BJ (cell line): ENCODE results near the gene STPG4. TPM values are rescaled to one million over a fixed set of nuclear protein-coding genes. Genes with fewer than 3 reads are reported as not detected.

Experiments used
- CTCF ChIA-PET: fragments of 350-600 bp; formaldehyde crosslinking; extraction: SDS; loops from one replicate; lab custom pipeline; 2021; ENCODE audit warnings: antibody characterized with exemption, inconsistent platforms; lab: Yijun Ruan, JAX
- POLR2A ChIA-PET: fragments of 300-600 bp; sonication (Branson Sonifier 250); formaldehyde crosslinking; extraction: SDS; loops from one replicate; lab custom pipeline; 2021; ENCODE audit warnings: antibody characterized with exemption; lab: Charles Lee
- DNase-seq: peaks from one replicate; pipeline ENCODE4 v3.0.0-alpha.2; 2011; ENCODE audit warnings: low read depth
- H3K27me3 ChIP-seq: 2 replicates; pipeline ENCODE4 v1.6.0; 2011; ENCODE audit warnings: low read length; ENCODE audit not compliant: control insufficient read depth, insufficient read depth
- H3K36me3 ChIP-seq: 2 replicates; pipeline ENCODE4 v1.5.1; 2011; ENCODE audit warnings: low read length; ENCODE audit not compliant: control insufficient read depth, insufficient read depth
- H3K4me3 ChIP-seq: 2 replicates; pipeline ENCODE4 v1.5.1; 2011; ENCODE audit warnings: low read depth, mild to moderate bottlenecking, control low read depth, low read length
- CTCF ChIP-seq: IDR thresholded peaks from 2 replicates; pipeline ENCODE4 v1.5.1; 2011; ENCODE audit warnings: low read depth, mild to moderate bottlenecking, control low read depth, inconsistent platforms, low read length, moderate library complexity; ENCODE audit not compliant: insufficient read depth
- polyA plus RNA-seq: library from polyadenylated mRNA; depleted of rRNA; stranded (reverse); fragments of >200 nt; gene quantifications from 2 replicates; pipeline ENCODE4 v1.2.3, GENCODE V29; 2011

STPG4 gene
- polyA plus RNA-seq, 1 experiment: 0.06 TPM

- H3K36me3 ChIP-seq: peaks cover 17% of the 10 kb centered on the region
- TF ChIP-seq CTCF: no peak
- H3K4me3 ChIP-seq: no peak overlapping the region
- no peak for DNase-seq
- no peaks in the 10 kb centered on the region for H3K27me3 ChIP-seq
- POLR2A ChIA-PET: no interaction called here
- CTCF ChIA-PET: interaction anchor here (0.6 to 1.6 kb wide), 4 partner anchors 14 to 88 kb away, joined by 3 to 4 read pairs (median 4); no protein-coding TSS in a partner anchor
These were observed 96.8 kb downstream of the STPG4 start for GRCh38 chr2:47058003-47058931.

GRCh38 chr2:47057687-47058002 is 97.5 kb downstream of the STPG4 start:
- no peak for DNase-seq
- no peaks in the 10 kb centered on the region for H3K27me3 ChIP-seq
- peaks cover 17% of the 10 kb centered on the region for H3K36me3 ChIP-seq
- no peak overlapping the region for H3K4me3 ChIP-seq
- TF ChIP-seq CTCF: no peak
- ChIA-PET CTCF (interaction anchor here (0.7 to 2.1 kb wide), 4 partner anchors 12 to 26 kb away, joined by 3 to 8 read pairs (median 4); no protein-coding TSS in a partner anchor), POLR2A (no interaction called here)

- TF ChIP-seq CTCF: no peak
- H3K4me3 ChIP-seq: no peak overlapping the region
- H3K36me3 ChIP-seq: peaks cover 23% of the 10 kb centered on the region
- no peaks in the 10 kb centered on the region for H3K27me3 ChIP-seq
- ChIA-PET CTCF (interaction anchor here (0.6 to 2.1 kb wide), 8 partner anchors 13 to 50 kb away, joined by 3 to 8 read pairs (median 4); no protein-coding TSS in a partner anchor), POLR2A (no interaction called here)
- no peak for DNase-seq
These were observed 98.0 kb downstream of the STPG4 start for GRCh38 chr2:47056868-47057686.

- no peak for TF ChIP-seq CTCF
- POLR2A ChIA-PET: interaction anchor here (0.7 kb wide), 1 partner anchor 142 kb away, joined by 4 read pairs; no protein-coding TSS in a partner anchor
- CTCF ChIA-PET: interaction anchor here (1.0 to 2.1 kb wide), 5 partner anchors 12 to 19 kb away, joined by 3 to 8 read pairs (median 4); no protein-coding TSS in a partner anchor
- peak; percentile 68 for DNase-seq
- Histone ChIP-seq H3K27me3 (no peaks in the 10 kb centered on the region), H3K4me3 (no peak overlapping the region), H3K36me3 (peaks cover 29% of the 10 kb centered on the region)
These were observed 98.7 kb downstream of the STPG4 start for GRCh38 chr2:47056374-47056773.
